DOHH2 (cell line): Measurements from ENCODE around the gene GTF2F1.
"Not testable (repeated sequence)": the region's sequence is repeated elsewhere in the genome, so short reads cannot be mapped to it uniquely, and the experiment has no call there.

ENCODE experiments used
- H3F3A ChIP-seq: fragments of 200-600 bp; sonication (generic), shearing (Covaris generic); 2 replicates; pipeline ENCODE4 v1.6.0; 2016; ENCODE audit warnings: antibody characterized with exemption, mild to moderate bottlenecking; ENCODE audit not compliant: control insufficient read depth, insufficient read depth
- H3K27ac ChIP-seq: fragments of 200-600 bp; sonication (generic); 2 replicates; pipeline ENCODE4 v1.5.1; 2014; ENCODE audit warnings: low read depth, mild to moderate bottlenecking, low read length, moderate library complexity
- H3K27me3 ChIP-seq: fragments of 200-600 bp; sonication (generic); 2 replicates; pipeline ENCODE4 v1.6.1; 2014; ENCODE audit warnings: mild to moderate bottlenecking, low read length, mixed read lengths; ENCODE audit not compliant: control insufficient read depth
- H3K36me3 ChIP-seq: fragments of 200-600 bp; sonication (generic); 2 replicates; pipeline ENCODE4 v1.6.1; 2014; ENCODE audit warnings: mild to moderate bottlenecking, low read length, moderate library complexity, mixed read lengths; ENCODE audit not compliant: control insufficient read depth
- H3K4me1 ChIP-seq: fragments of 200-600 bp; sonication (generic); 2 replicates; pipeline ENCODE4 v1.6.1; 2014; ENCODE audit warnings: mild to moderate bottlenecking, low read length, mixed read lengths; ENCODE audit not compliant: control insufficient read depth
- H3K4me2 ChIP-seq: fragments of 200-600 bp; sonication (generic); 2 replicates; pipeline ENCODE4 v1.6.0; 2014; ENCODE audit warnings: mild to moderate bottlenecking, low read length, moderate library complexity
- H3K4me3 ChIP-seq: fragments of 200-600 bp; sonication (generic); 2 replicates; pipeline ENCODE4 v1.5.1; 2014; ENCODE audit warnings: mild to moderate bottlenecking, low read length, mixed read lengths
- H3K79me2 ChIP-seq: fragments of 200-600 bp; sonication (generic); 2 replicates; pipeline ENCODE4 v1.6.1; 2014; ENCODE audit warnings: mild to moderate bottlenecking, low read length, mixed read lengths; ENCODE audit not compliant: control insufficient read depth
- H3K9me2 ChIP-seq: fragments of 200-600 bp; sonication (generic); replicated peaks from 2 replicates; pipeline ENCODE4 v1.6.1; 2014; ENCODE audit warnings: mild to moderate bottlenecking, low read length, mixed read lengths; ENCODE audit not compliant: control insufficient read depth
- H3K9me3 ChIP-seq: fragments of 200-600 bp; sonication (generic); 2 replicates; pipeline ENCODE4 v1.6.1; 2014; ENCODE audit warnings: antibody characterized with exemption, low read length, mixed read lengths; ENCODE audit not compliant: control insufficient read depth, insufficient read depth
- H4K20me1 ChIP-seq: fragments of 200-600 bp; sonication (generic); 2 replicates; pipeline ENCODE4 v1.6.0; 2014; ENCODE audit warnings: low read depth, mild to moderate bottlenecking, antibody characterized with exemption, low read length, moderate library complexity; ENCODE audit not compliant: control insufficient read depth, insufficient read depth
- EZH2phosphoT487 ChIP-seq: fragments of 200-600 bp; sonication (generic); IDR thresholded peaks from 2 replicates; pipeline ENCODE4 v1.6.1; 2017; ENCODE audit warnings: borderline replicate concordance, mild to moderate bottlenecking, antibody characterized with exemption, low read length, moderate library complexity, mixed read lengths
- TF ChIP-seq, protein P1 (sequence below): fragments of 200-600 bp; sonication (generic); IDR thresholded peaks from one replicate; pipeline ENCODE4 v1.5.1; 2014; ENCODE audit warnings: antibody characterized with exemption, mild to moderate bottlenecking, low read depth, low read length; ENCODE audit not compliant: poor library complexity, severe bottlenecking

GTF2F1 gene

GRCh38 chr19:6359568-6360341, 33.2 kb downstream of the GTF2F1 start:
- Histone ChIP-seq H4K20me1 (no peaks in the 10 kb centered on the region), H3K4me3 (no peak overlapping the region), H3K36me3 (peaks cover 16% of the 10 kb centered on the region), H3K79me2 (peaks cover 23% of the 10 kb centered on the region), H3K4me1 (peaks cover 9% of the 10 kb centered on the region), H3F3A (no peaks in the 10 kb centered on the region), H3K9me3 (no peaks in the 10 kb centered on the region), H3K9me2 (no peaks in the 10 kb centered on the region), H3K27me3 (peaks cover 6% of the 10 kb centered on the region; the same call in 1 of the 2 replicates), H3K4me2 (no peak overlapping the region), H3K27ac (no peak overlapping the region)
- TF ChIP-seq, protein P1, sequence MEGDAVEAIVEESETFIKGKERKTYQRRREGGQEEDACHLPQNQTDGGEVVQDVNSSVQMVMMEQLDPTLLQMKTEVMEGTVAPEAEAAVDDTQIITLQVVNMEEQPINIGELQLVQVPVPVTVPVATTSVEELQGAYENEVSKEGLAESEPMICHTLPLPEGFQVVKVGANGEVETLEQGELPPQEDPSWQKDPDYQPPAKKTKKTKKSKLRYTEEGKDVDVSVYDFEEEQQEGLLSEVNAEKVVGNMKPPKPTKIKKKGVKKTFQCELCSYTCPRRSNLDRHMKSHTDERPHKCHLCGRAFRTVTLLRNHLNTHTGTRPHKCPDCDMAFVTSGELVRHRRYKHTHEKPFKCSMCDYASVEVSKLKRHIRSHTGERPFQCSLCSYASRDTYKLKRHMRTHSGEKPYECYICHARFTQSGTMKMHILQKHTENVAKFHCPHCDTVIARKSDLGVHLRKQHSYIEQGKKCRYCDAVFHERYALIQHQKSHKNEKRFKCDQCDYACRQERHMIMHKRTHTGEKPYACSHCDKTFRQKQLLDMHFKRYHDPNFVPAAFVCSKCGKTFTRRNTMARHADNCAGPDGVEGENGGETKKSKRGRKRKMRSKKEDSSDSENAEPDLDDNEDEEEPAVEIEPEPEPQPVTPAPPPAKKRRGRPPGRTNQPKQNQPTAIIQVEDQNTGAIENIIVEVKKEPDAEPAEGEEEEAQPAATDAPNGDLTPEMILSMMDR: no peak
- TF ChIP-seq EZH2phosphoT487: no peak

- Histone ChIP-seq H3K4me1 (peaks cover 9% of the 10 kb centered on the region), H3K27me3 (peaks cover 6% of the 10 kb centered on the region; the same call in 1 of the 2 replicates), H3K4me2 (no peak overlapping the region), H3K9me3 (no peaks in the 10 kb centered on the region), H4K20me1 (no peaks in the 10 kb centered on the region), H3F3A (no peaks in the 10 kb centered on the region), H3K4me3 (no peak overlapping the region), H3K79me2 (peaks cover 16% of the 10 kb centered on the region), H3K27ac (no peak overlapping the region), H3K9me2 (no peaks in the 10 kb centered on the region), H3K36me3 (peaks cover 5% of the 10 kb centered on the region)
- TF ChIP-seq EZH2phosphoT487: no peak
- TF ChIP-seq, protein P1: no peak
Observed at GRCh38 chr19:6358003-6358402, 35.0 kb downstream of the GTF2F1 start.

- H3K9me3 ChIP-seq: no peaks in the 10 kb centered on the region
- H3K9me2 ChIP-seq: no peaks in the 10 kb centered on the region
- no peaks in the 10 kb centered on the region for H3F3A ChIP-seq
Observed at GRCh38 chr19:6357174-6357573, 35.8 kb downstream of the GTF2F1 start.

GRCh38 chr19:6355321-6356040, 37.5 kb downstream of the GTF2F1 start:
- not testable (repeated sequence) for H3F3A ChIP-seq, H3K79me2 ChIP-seq, H3K36me3 ChIP-seq, H3K4me3 ChIP-seq, H4K20me1 ChIP-seq, H3K27ac ChIP-seq, H3K9me3 ChIP-seq, H3K4me2 ChIP-seq, H3K4me1 ChIP-seq, H3K27me3 ChIP-seq, H3K9me2 ChIP-seq

More at GRCh38 chr19:6357174-6357573, 35.8 kb downstream of the GTF2F1 start:
- Histone ChIP-seq H3K79me2 (peaks cover 8% of the 10 kb centered on the region), H4K20me1 (no peaks in the 10 kb centered on the region), H3K4me1 (peaks cover under 1% of the 10 kb centered on the region), H3K36me3 (no peaks in the 10 kb centered on the region; the same call in 1 of the 2 replicates), H3K27ac (no peak overlapping the region), H3K4me2 (no peak overlapping the region), H3K27me3 (peaks cover 6% of the 10 kb centered on the region; the same call in 1 of the 2 replicates), H3K4me3 (no peak overlapping the region)
- no peak for TF ChIP-seq EZH2phosphoT487
- TF ChIP-seq, protein P1: no peak
